Spleen (tissue), 7 donors: Measurements from ENCODE around the gene ELF5.

ENCODE experiments used
- POLR2A ChIP-seq, 3 donors: fragments of 450-650 bp; IDR thresholded peaks; one replicate each; pipeline ENCODE4 v1.5.1; 2017; ENCODE audit warnings: antibody characterized with exemption in 3 of 3, mild to moderate bottlenecking in 1 of 3
- TF ChIP-seq, protein P1 (sequence below), 11 experiments: fragments of 200-600 bp in 7 of 11; fragments of 450-650 bp in 4 of 11; sonication (generic) in 4 of 11; IDR thresholded peaks in 8 of 11; conservative IDR thresholded peaks in 3 of 11; 1 replicate in 7 of 11; 2 replicates in 4 of 11; pipeline versions ENCODE4 v1.4.0 to v1.8.0; 2016 to 2021; ENCODE audit warnings: antibody characterized with exemption in 11 of 11, inconsistent platforms in 4 of 11, mild to moderate bottlenecking in 1 of 11
- donor health status: DM: no; HTN: no; CAD: no; lungs with moderate emphysema.
- donor health status: DM: no; HTN: no; CAD: no.
- donor health status: DM: no; HTN: no; CAD: no.

DNA sequence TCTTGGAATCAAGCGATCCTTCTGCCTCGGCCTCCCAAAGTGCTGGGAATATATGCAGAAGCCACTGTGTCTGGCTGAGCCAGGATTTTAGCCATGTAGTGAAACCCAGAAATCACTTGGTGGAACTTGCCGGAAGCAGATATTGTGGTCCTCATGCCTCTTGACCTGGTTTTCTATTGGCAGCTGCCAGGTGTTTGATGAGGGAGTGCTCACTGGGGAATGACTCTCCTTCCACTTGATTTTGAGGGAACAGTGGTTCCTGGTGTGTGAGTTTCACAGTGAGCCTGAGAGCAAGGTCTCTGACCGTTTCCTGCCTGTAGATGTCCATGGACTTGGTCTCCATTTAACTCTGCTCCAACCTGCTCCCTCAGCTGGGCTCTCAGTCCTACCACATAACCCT is 34.7 kb upstream of the ELF5 start:
- TF ChIP-seq, protein P1, sequence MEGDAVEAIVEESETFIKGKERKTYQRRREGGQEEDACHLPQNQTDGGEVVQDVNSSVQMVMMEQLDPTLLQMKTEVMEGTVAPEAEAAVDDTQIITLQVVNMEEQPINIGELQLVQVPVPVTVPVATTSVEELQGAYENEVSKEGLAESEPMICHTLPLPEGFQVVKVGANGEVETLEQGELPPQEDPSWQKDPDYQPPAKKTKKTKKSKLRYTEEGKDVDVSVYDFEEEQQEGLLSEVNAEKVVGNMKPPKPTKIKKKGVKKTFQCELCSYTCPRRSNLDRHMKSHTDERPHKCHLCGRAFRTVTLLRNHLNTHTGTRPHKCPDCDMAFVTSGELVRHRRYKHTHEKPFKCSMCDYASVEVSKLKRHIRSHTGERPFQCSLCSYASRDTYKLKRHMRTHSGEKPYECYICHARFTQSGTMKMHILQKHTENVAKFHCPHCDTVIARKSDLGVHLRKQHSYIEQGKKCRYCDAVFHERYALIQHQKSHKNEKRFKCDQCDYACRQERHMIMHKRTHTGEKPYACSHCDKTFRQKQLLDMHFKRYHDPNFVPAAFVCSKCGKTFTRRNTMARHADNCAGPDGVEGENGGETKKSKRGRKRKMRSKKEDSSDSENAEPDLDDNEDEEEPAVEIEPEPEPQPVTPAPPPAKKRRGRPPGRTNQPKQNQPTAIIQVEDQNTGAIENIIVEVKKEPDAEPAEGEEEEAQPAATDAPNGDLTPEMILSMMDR (IDR thresholded peaks at IDR 0.05 in 8 of 11, conservative IDR thresholded peaks at IDR 0.05 in 3 of 11): no peak
- no peak for TF ChIP-seq POLR2A (IDR thresholded peaks at IDR 0.05)
